ENCODE data around the gene OR8B4. TPM values are rescaled to one million over a fixed set of nuclear protein-coding genes. Genes with fewer than 3 reads are reported as not detected.
"Not testable (repeated sequence)": the region's sequence is repeated elsewhere in the genome, so short reads cannot be mapped to it uniquely, and the experiment has no call there.

Gene OR8B4
- total RNA-seq, 4 donors from 2014 or later = not detected

- no peak for ATAC-seq (ENCODE audit: low FRiP score)
- DNase-seq (ENCODE audit: low spot score) = no peak
- TF ChIP-seq CTCF (IDR thresholded peaks at IDR 0.05) = no peak
These were observed 39.3 kb upstream of the OR8B4 start for GRCh38 chr11:124463990-124464389.

- TF ChIP-seq CTCF (IDR thresholded peaks at IDR 0.05) = no peak
- ATAC-seq (ENCODE audit: low FRiP score) = no peak
- DNase-seq (ENCODE audit: low spot score) = no peak
These were observed 38.7 kb upstream of the OR8B4 start for GRCh38 chr11:124463324-124463723.

- ATAC-seq (ENCODE audit: low FRiP score) (no peak), DNase-seq (ENCODE audit: low spot score) (no peak)
- no peak for TF ChIP-seq CTCF (IDR thresholded peaks at IDR 0.05)
These were observed 35.8 kb upstream of the OR8B4 start for GRCh38 chr11:124460459-124460858.

- not testable (repeated sequence) for DNase-seq (ENCODE audit: low spot score); ATAC-seq (ENCODE audit: low FRiP score)
These were observed 34.7 kb upstream of the OR8B4 start for GRCh38 chr11:124459379-124459778.

GRCh38 chr11:124454552-124454951, 29.9 kb upstream of the OR8B4 start:
- ATAC-seq (ENCODE audit: low FRiP score) (no peak), DNase-seq (ENCODE audit: low spot score) (no peak)
- no peak for TF ChIP-seq CTCF (IDR thresholded peaks at IDR 0.05)

GRCh38 chr11:124446916-124447315, 22.2 kb upstream of the OR8B4 start:
- no peak for TF ChIP-seq CTCF (IDR thresholded peaks at IDR 0.05)
- DNase-seq (ENCODE audit: low spot score) (no peak), ATAC-seq (ENCODE audit: low FRiP score) (no peak)

GRCh38 chr11:124445646-124446150, 21.0 kb upstream of the OR8B4 start, which contains the start of gene OR8B8:
Gene OR8B8, minus strand, starts transcription at chr11:124445696. Its CDS starts 4,611 bp downstream, at chr11:124441085.
- no peak for TF ChIP-seq CTCF (IDR thresholded peaks at IDR 0.05)
- ATAC-seq (ENCODE audit: low FRiP score) = no peak
- no peak for DNase-seq (ENCODE audit: low spot score)

- no peak for DNase-seq (ENCODE audit: low spot score)
- ATAC-seq (ENCODE audit: low FRiP score) = no peak
- TF ChIP-seq CTCF (IDR thresholded peaks at IDR 0.05) = no peak
These were observed 18.2 kb upstream of the OR8B4 start for GRCh38 chr11:124442847-124443246.
